ENCODE data around the gene TLR10. TPM values are rescaled to one million over a fixed set of nuclear protein-coding genes. Genes with fewer than 3 reads are reported as not detected.
"Not testable (repeated sequence)": the region's sequence is repeated elsewhere in the genome, so short reads cannot be mapped to it uniquely, and the experiment has no call there.

The TLR10 gene
- total and polyA plus RNA-seq, 3 donors from 2014 or later: 0.06 to 0.21 TPM; not detected in 1

- DNase-seq: no peak
- H3K27ac ChIP-seq: no peak overlapping the region
- intact Hi-C loops (cut with DNase I; ENCODE audit: low total_unique reads): no loop called here
- H3K27me3 ChIP-seq: no peaks in the 10 kb centered on the region
- H3K4me3 ChIP-seq: no peak overlapping the region
- no peaks in the 10 kb centered on the region for H3K9me3 ChIP-seq
- H3K4me1 ChIP-seq: no peaks in the 10 kb centered on the region
- TF ChIP-seq CTCF (IDR thresholded peaks at IDR 0.05) (no peak), POLR2A (IDR thresholded peaks at IDR 0.05) (no peak)
- WGBS, 2 donors: 59 to 68% methylated on average over 5 of the region's 5 CpGs
- H3K36me3 ChIP-seq (ENCODE audit: low read depth, missing control alignments): no peaks in the 10 kb centered on the region
Measured at GRCh38 chr4:38768968-38769394, 13.8 kb downstream of the TLR10 start.

GRCh38 chr4:38766940-38767339, 15.8 kb downstream of the TLR10 start:
- H3K27me3 ChIP-seq; intact Hi-C loops (cut with DNase I; ENCODE audit: low total_unique reads); DNase-seq; H3K4me1 ChIP-seq; H3K9me3 ChIP-seq; H3K36me3 ChIP-seq (ENCODE audit: low read depth, missing control alignments); H3K27ac ChIP-seq; H3K4me3 ChIP-seq: not testable (repeated sequence)
- 97 to 100% methylated on average over 2 of the region's 2 CpGs for WGBS, 2 donors

- TF ChIP-seq POLR2A (IDR thresholded peaks at IDR 0.05) (no peak), CTCF (IDR thresholded peaks at IDR 0.05) (no peak)
- H3K4me1 ChIP-seq: peaks cover 3% of the 10 kb centered on the region
- intact Hi-C loops (cut with DNase I; ENCODE audit: low total_unique reads): no loop called here
- 95 to 96% methylated on average over 3 of the region's 3 CpGs for WGBS, 2 donors
- H3K4me3 ChIP-seq: no peak overlapping the region
- H3K9me3 ChIP-seq: no peaks in the 10 kb centered on the region
- no peak for DNase-seq
- H3K27ac ChIP-seq: no peak overlapping the region
- no peaks in the 10 kb centered on the region for H3K36me3 ChIP-seq (ENCODE audit: low read depth, missing control alignments)
- H3K27me3 ChIP-seq: no peaks in the 10 kb centered on the region
Measured at GRCh38 chr4:38765382-38765781, 17.4 kb downstream of the TLR10 start.

- H3K9me3 ChIP-seq: no peaks in the 10 kb centered on the region
- no peak overlapping the region for H3K4me3 ChIP-seq
- no peak for DNase-seq
- no peaks in the 10 kb centered on the region for H3K36me3 ChIP-seq (ENCODE audit: low read depth, missing control alignments)
- H3K27me3 ChIP-seq: no peaks in the 10 kb centered on the region
- no peak overlapping the region for H3K27ac ChIP-seq
- WGBS, 2 donors: 79 to 85% methylated on average over 3 of the region's 3 CpGs
- intact Hi-C loops (cut with DNase I; ENCODE audit: low total_unique reads): no loop called here
- TF ChIP-seq CTCF (IDR thresholded peaks at IDR 0.05) (no peak), POLR2A (IDR thresholded peaks at IDR 0.05) (no peak)
- peaks cover 3% of the 10 kb centered on the region for H3K4me1 ChIP-seq
Measured at GRCh38 chr4:38764277-38764676, 18.5 kb downstream of the TLR10 start.

- TF ChIP-seq POLR2A (IDR thresholded peaks at IDR 0.05) (no peak), CTCF (IDR thresholded peaks at IDR 0.05) (no peak)
- no peak for DNase-seq
- Histone ChIP-seq H3K4me3 (no peak overlapping the region), H3K9me3 (no peaks in the 10 kb centered on the region), H3K4me1 (peaks cover 3% of the 10 kb centered on the region), H3K27ac (no peak overlapping the region), H3K36me3 (ENCODE audit: low read depth, missing control alignments) (no peaks in the 10 kb centered on the region), H3K27me3 (no peaks in the 10 kb centered on the region)
- intact Hi-C loops (cut with DNase I; ENCODE audit: low total_unique reads): no loop called here
- WGBS, 2 donors: 72 to 73% methylated on average over 14 of the region's 14 CpGs
Measured at GRCh38 chr4:38762560-38762959, 20.2 kb downstream of the TLR10 start.

Data from testis (tissue), 3 donors.